H1 (cell line): ENCODE results near the gene FRMD4A. TPM values are rescaled to one million over a fixed set of nuclear protein-coding genes. Genes with fewer than 3 reads are reported as not detected.
A peak's percentile ranks its signal among the peaks of the same experiment; 100 is the strongest.

ENCODE experiments used
- CTCF ChIA-PET: fragments of 300-600 bp; sonication (Branson Sonifier 250); formaldehyde crosslinking; loops from one replicate; lab custom pipeline; 2021; ENCODE audit not compliant: partially characterized antibody; lab: Charles Lee
- POLR2A ChIA-PET: fragments of 300-600 bp; sonication (Branson Sonifier 250); formaldehyde crosslinking; loops from one replicate; lab custom pipeline; 2021; ENCODE audit warnings: inconsistent platforms; ENCODE audit not compliant: partially characterized antibody; lab: Charles Lee
- DNase-seq, 2 experiments: peaks; one replicate each; pipeline versions ENCODE4 v3.0.0 to v3.0.0-alpha.2; 2010 to 2022; ENCODE audit warnings: low spot score in 2 of 2, low read depth in 1 of 2, mixed read lengths in 1 of 2
- FAIRE-seq: peaks from 2 replicates; lab custom pipeline; 2011; peaks lifted over from hg19 to GRCh38; lab: Jason Lieb, UNC
- H2AFZ ChIP-seq: 2 replicates; pipeline ENCODE4 v1.8.1; 2012; ENCODE audit warnings: low read length, inconsistent platforms
- H2AK5ac ChIP-seq: 2 replicates; pipeline ENCODE4 v1.6.1; 2013; ENCODE audit warnings: low read depth, low read length
- H2BK120ac ChIP-seq: replicated peaks from 2 replicates; pipeline ENCODE3; 2013; ENCODE audit warnings: low read depth, low read length, inconsistent platforms
- H2BK12ac ChIP-seq: 2 replicates; pipeline ENCODE4 v1.6.1; 2013; ENCODE audit warnings: low read depth, low read length
- H2BK15ac ChIP-seq: 2 replicates; pipeline ENCODE4 v1.6.1; 2013; ENCODE audit warnings: low read length
- H2BK20ac ChIP-seq: 2 replicates; pipeline ENCODE4 v1.6.1; 2013; ENCODE audit warnings: low read length
- H2BK5ac ChIP-seq: 2 replicates; pipeline ENCODE4 v1.6.1; 2013; ENCODE audit warnings: low read depth, low read length
- H3K14ac ChIP-seq: 2 replicates; pipeline ENCODE4 v1.6.1; 2013; ENCODE audit warnings: inconsistent platforms; ENCODE audit not compliant: insufficient read length
- H3K18ac ChIP-seq: 2 replicates; pipeline ENCODE4 v1.6.1; 2013; ENCODE audit warnings: low read length; ENCODE audit errors: extremely low read depth
- H3K23ac ChIP-seq: 2 replicates; pipeline ENCODE4 v1.6.1; 2013; ENCODE audit warnings: inconsistent platforms; ENCODE audit not compliant: insufficient read length
- H3K23me2 ChIP-seq: 2 replicates; pipeline ENCODE4 v1.6.1; 2013; ENCODE audit warnings: low read depth, low read length
- H3K27ac ChIP-seq: 2 replicates; pipeline ENCODE4 v1.6.1; 2011; ENCODE audit warnings: low read depth, low read length, inconsistent platforms
- H3K27me3 ChIP-seq, 4 experiments: replicated peaks in 1 of 4; 1 replicate in 1 of 4; 2 replicates in 3 of 4; pipeline versions ENCODE4 v1.6.1 to v1.8.1; 2011 to 2013; ENCODE audit warnings: low read length in 3 of 4, mild to moderate bottlenecking in 3 of 4, inconsistent platforms in 2 of 4, mixed read lengths in 2 of 4, moderate library complexity in 1 of 4; ENCODE audit not compliant: control insufficient read depth in 3 of 4, insufficient read depth in 3 of 4; ENCODE audit errors: extremely low read depth in 1 of 4
- H3K36me3 ChIP-seq, 4 experiments: 2 replicates each; pipeline versions ENCODE4 v1.6.1 to v1.8.1; 2011 to 2013; ENCODE audit warnings: mild to moderate bottlenecking in 4 of 4, low read length in 3 of 4, moderate library complexity in 2 of 4, control low read depth in 1 of 4, inconsistent platforms in 1 of 4; ENCODE audit not compliant: insufficient read depth in 4 of 4, control insufficient read depth in 2 of 4
- H3K4ac ChIP-seq: replicated peaks from 2 replicates; pipeline ENCODE3; 2013; ENCODE audit warnings: low read length, low read depth, mixed read lengths, inconsistent platforms; ENCODE audit not compliant: insufficient read length
- H3K4me1 ChIP-seq, 4 experiments: replicated peaks in 1 of 4; 1 replicate in 1 of 4; 2 replicates in 3 of 4; pipeline versions ENCODE4 v1.6.1 to v1.8.1; 2011 to 2013; ENCODE audit warnings: low read length in 3 of 4, inconsistent platforms in 2 of 4, mixed read lengths in 1 of 4; ENCODE audit not compliant: insufficient read depth in 4 of 4, control insufficient read depth in 3 of 4
- H3K4me2 ChIP-seq, 2 experiments: 2 replicates each; pipeline versions ENCODE4 v1.6.1 to v1.8.1; 2011 to 2013; ENCODE audit warnings: low read depth in 2 of 2, low read length in 2 of 2, control low read depth in 1 of 2, inconsistent platforms in 1 of 2, mild to moderate bottlenecking in 1 of 2; ENCODE audit not compliant: insufficient read depth in 1 of 2
- H3K4me3 ChIP-seq, 4 experiments: fragments of 200-600, 300-600 bp in 1 of 4; sonication (generic), shearing (Covaris generic), sonication (Bioruptor Twin) in 1 of 4; 2 replicates each; pipeline versions ENCODE4 v1.5.1 to v1.8.1; 2011 to 2016; ENCODE audit warnings: low read length in 4 of 4, low read depth in 3 of 4, control low read depth in 2 of 4, inconsistent platforms in 2 of 4, mild to moderate bottlenecking in 2 of 4, mixed read lengths in 1 of 4, moderate library complexity in 1 of 4; ENCODE audit not compliant: insufficient read depth in 2 of 4; ENCODE audit errors: extremely low read depth in 1 of 4
- H3K56ac ChIP-seq: replicated peaks from 2 replicates; pipeline ENCODE3; 2013; ENCODE audit warnings: low read depth, mild to moderate bottlenecking, mixed read lengths, low read length, inconsistent platforms; ENCODE audit not compliant: insufficient read length
- H3K79me1 ChIP-seq: 2 replicates; pipeline ENCODE4 v1.6.1; 2013; ENCODE audit warnings: low read depth, low read length, control low read depth
- H3K79me2 ChIP-seq, 2 experiments: 2 replicates each; pipeline versions ENCODE4 v1.6.1 to v1.8.1; 2012 to 2013; ENCODE audit warnings: low read length in 2 of 2, mild to moderate bottlenecking in 2 of 2, inconsistent platforms in 1 of 2; ENCODE audit not compliant: insufficient read depth in 2 of 2, control insufficient read depth in 1 of 2
- H3K9ac ChIP-seq, 4 experiments: replicated peaks in 1 of 4; 1 replicate in 1 of 4; 2 replicates in 3 of 4; pipeline versions ENCODE4 v1.6.1 to v1.8.1; 2011 to 2013; ENCODE audit warnings: low read depth in 3 of 4, low read length in 3 of 4, control low read depth in 2 of 4, mild to moderate bottlenecking in 2 of 4, moderate library complexity in 2 of 4, inconsistent platforms in 1 of 4; ENCODE audit errors: extremely low read depth in 1 of 4
- H3K9me3 ChIP-seq, 2 experiments: 2 replicates each; pipeline versions ENCODE4 v1.6.1 to v1.8.1; 2012 to 2013; ENCODE audit warnings: mild to moderate bottlenecking in 2 of 2, moderate library complexity in 2 of 2, control low read depth in 1 of 2, inconsistent platforms in 1 of 2, low read depth in 1 of 2, low read length in 1 of 2, mixed read lengths in 1 of 2; ENCODE audit not compliant: insufficient read depth in 2 of 2
- H4K20me1 ChIP-seq, 2 experiments: replicated peaks in 1 of 2; 2 replicates each; pipeline versions ENCODE3 to v1.8.1; 2011 to 2013; ENCODE audit warnings: inconsistent platforms in 2 of 2, low read length in 2 of 2, mild to moderate bottlenecking in 1 of 2; ENCODE audit not compliant: insufficient read depth in 2 of 2, control insufficient read depth in 1 of 2
- H4K5ac ChIP-seq: 2 replicates; pipeline ENCODE4 v1.6.1; 2013; ENCODE audit warnings: low read length, low read depth, mixed read lengths, inconsistent platforms; ENCODE audit not compliant: insufficient read length
- H4K8ac ChIP-seq: 2 replicates; pipeline ENCODE4 v1.8.0; 2013; ENCODE audit warnings: mild to moderate bottlenecking, moderate library complexity, low read length, inconsistent platforms; ENCODE audit not compliant: insufficient read depth; ENCODE audit errors: extremely low read depth
- H4K91ac ChIP-seq: replicated peaks from 2 replicates; pipeline ENCODE3; 2013; ENCODE audit warnings: low read length, mixed read lengths, inconsistent platforms; ENCODE audit not compliant: insufficient read length
- CHD1 ChIP-seq: IDR thresholded peaks from 2 replicates; pipeline ENCODE4 v1.6.1; 2012; ENCODE audit warnings: low read depth, low read length, improper control_type of control experiment
- CREB1 ChIP-seq: IDR thresholded peaks from 2 replicates; pipeline ENCODE4 v1.6.1; 2012; ENCODE audit warnings: inconsistent platforms
- GTF2F1 ChIP-seq: IDR thresholded peaks from 2 replicates; pipeline ENCODE4 v1.6.1; 2012; ENCODE audit warnings: low read depth, low read length, improper control_type of control experiment, borderline replicate concordance
- KDM1A ChIP-seq: fragments of 200-600, 300-600 bp; sonication (generic); IDR thresholded peaks from 2 replicates; pipeline ENCODE4 v1.7.1; 2016; ENCODE audit warnings: mild to moderate bottlenecking, low read length, borderline replicate concordance
- POLR2AphosphoS5 ChIP-seq: IDR thresholded peaks from 2 replicates; pipeline ENCODE4 v1.6.1; 2011; ENCODE audit warnings: low read depth, low read length
- SP2 ChIP-seq: IDR thresholded peaks from 2 replicates; pipeline ENCODE4 v1.6.1; 2012; ENCODE audit warnings: mild to moderate bottlenecking, low read length, inconsistent platforms
- TEAD4 ChIP-seq: IDR thresholded peaks from 2 replicates; pipeline ENCODE4 v1.6.1; 2012; ENCODE audit warnings: low read depth, low read length, inconsistent platforms, mixed read lengths
- WGBS, 2 experiments: shearing (Covaris generic) in 1 of 2; methylation state at CpG; one replicate each; pipeline versions ENCODE4 v1.1.6 to v1.1.7; 2013 to 2015; ENCODE audit warnings: low lambda C conversion rate in 2 of 2, mixed read lengths in 2 of 2, inconsistent platforms in 1 of 2, low coverage in 1 of 2, missing lambda C conversion rate in 1 of 2; ENCODE audit not compliant: insufficient replicate concordance in 2 of 2, insufficient coverage in 1 of 2, insufficient read length in 1 of 2; ENCODE audit errors: extremely low coverage in 1 of 2, missing lambda C conversion rate in 1 of 2; 5-methylcytosine and 5-hydroxymethylcytosine counted together
- polyA plus RNA-seq, 7 experiments: library from polyadenylated mRNA; depleted of rRNA in 3 of 7; stranded (reverse) in 5 of 7; unstranded in 2 of 7; fragments of >200 nt in 5 of 7; fragments of 200-250 nt in 2 of 7; gene quantifications; 1 replicate in 5 of 7; 2 replicates in 1 of 7; 4 replicates in 1 of 7; pipeline versions ENCODE4 v1.2.1 to v1.2.3, GENCODE V29; 2011 to 2013; ENCODE audit warnings: missing spikeins in 2 of 7, mixed read lengths in 2 of 7
- total RNA-seq: library from RNA; stranded (reverse); fragmentation: NEBNext Ultra II Directional; extraction: Animal tissue kit (Norgen Biotek cat#: 25700); gene quantifications from 2 replicates; pipeline ENCODE4 v1.2.1, GENCODE V29; 2021

Gene FRMD4A
- total and polyA plus RNA-seq, 2 of the 8 experiments (the other 6 are each of a cell fraction or from before 2014, with no cell fraction given), result 38.6 to 39.6 TPM

- Histone ChIP-seq H3K23me2 (peaks cover 2% of the 10 kb centered on the region; the same call in 1 of the 2 replicates), H3K36me3 (0 out of 8 replicates have a peak, but pooled peaks cover 0 to 2% (median under 1%) of the 10 kb centered on the region in 4 experiments), H3K14ac (no peak overlapping the region), H4K20me1 (no peaks in the 10 kb centered on the region), H2BK12ac (no peak overlapping the region), H2BK15ac (no peak overlapping the region), H3K4me1 (peaks cover 0 to 3% (median 0%) of the 10 kb centered on the region in 4 experiments; a peak in 1 of 7 replicates), H3K79me2 (no peaks in the 10 kb centered on the region), H3K79me1 (no peaks in the 10 kb centered on the region), H3K27me3 (no peaks in the 10 kb centered on the region), H2AFZ (no peak overlapping the region), H2AK5ac (no peak overlapping the region), H3K18ac (no peak overlapping the region), H3K23ac (no peak overlapping the region), H3K4me2 (no peak overlapping the region), H3K4me3 (no peak overlapping the region), H2BK120ac (no peak overlapping the region), H3K9ac (no peak overlapping the region), H4K8ac (no peak overlapping the region), H3K9me3 (no peaks in the 10 kb centered on the region), H4K91ac (no peak overlapping the region), H4K5ac (no peak overlapping the region), H3K4ac (no peak overlapping the region), H3K27ac (no peak overlapping the region), H2BK20ac (no peak overlapping the region), H3K56ac (no peak overlapping the region), H2BK5ac (no peak overlapping the region)
- FAIRE-seq (no peak), DNase-seq (no peak)
- POLR2A ChIA-PET, result interaction anchor here (1.3 to 2.3 kb wide), 2 partner anchors 9 to 11 kb away, joined by 3 to 10 read pairs; no protein-coding TSS in a partner anchor
- 92% methylated on average over 4 of the region's 4 CpGs; no CpG with 5 or more reads in 1 of the 2 experiments for WGBS, 2 experiments
- CTCF ChIA-PET, result interaction anchor here (1.2 to 1.7 kb wide), 4 partner anchors 11 to 58 kb away, joined by 3 read pairs; no protein-coding TSS in a partner anchor
- TF ChIP-seq KDM1A (peak; percentile 71; the same call in 1 of the 2 replicates), POLR2AphosphoS5 (no peak), TEAD4 (no peak), SP2 (no peak), GTF2F1 (no peak), CREB1 (no peak), CHD1 (no peak)
Measured at GRCh38 chr10:13718820-13719219, 611.9 kb downstream of the FRMD4A start.
